M059J (cell line): Measurements from ENCODE around the gene NFAT5. TPM values are rescaled to one million over a fixed set of nuclear protein-coding genes. Genes with fewer than 3 reads are reported as not detected.
"Not testable (repeated sequence)": the region's sequence is repeated elsewhere in the genome, so short reads cannot be mapped to it uniquely, and the experiment has no call there.

Experiments used
- DNase-seq: peaks from one replicate; pipeline ENCODE4 v3.0.0-alpha.2; 2012; ENCODE audit warnings: low read depth
- total RNA-seq: library from RNA; depleted of rRNA; stranded (reverse); fragments of >200 nt; shearing (Covaris generic); gene quantifications from 2 replicates; pipeline ENCODE4 v1.2.3, GENCODE V29; 2014; rRNA removed

The NFAT5 gene, protein sequence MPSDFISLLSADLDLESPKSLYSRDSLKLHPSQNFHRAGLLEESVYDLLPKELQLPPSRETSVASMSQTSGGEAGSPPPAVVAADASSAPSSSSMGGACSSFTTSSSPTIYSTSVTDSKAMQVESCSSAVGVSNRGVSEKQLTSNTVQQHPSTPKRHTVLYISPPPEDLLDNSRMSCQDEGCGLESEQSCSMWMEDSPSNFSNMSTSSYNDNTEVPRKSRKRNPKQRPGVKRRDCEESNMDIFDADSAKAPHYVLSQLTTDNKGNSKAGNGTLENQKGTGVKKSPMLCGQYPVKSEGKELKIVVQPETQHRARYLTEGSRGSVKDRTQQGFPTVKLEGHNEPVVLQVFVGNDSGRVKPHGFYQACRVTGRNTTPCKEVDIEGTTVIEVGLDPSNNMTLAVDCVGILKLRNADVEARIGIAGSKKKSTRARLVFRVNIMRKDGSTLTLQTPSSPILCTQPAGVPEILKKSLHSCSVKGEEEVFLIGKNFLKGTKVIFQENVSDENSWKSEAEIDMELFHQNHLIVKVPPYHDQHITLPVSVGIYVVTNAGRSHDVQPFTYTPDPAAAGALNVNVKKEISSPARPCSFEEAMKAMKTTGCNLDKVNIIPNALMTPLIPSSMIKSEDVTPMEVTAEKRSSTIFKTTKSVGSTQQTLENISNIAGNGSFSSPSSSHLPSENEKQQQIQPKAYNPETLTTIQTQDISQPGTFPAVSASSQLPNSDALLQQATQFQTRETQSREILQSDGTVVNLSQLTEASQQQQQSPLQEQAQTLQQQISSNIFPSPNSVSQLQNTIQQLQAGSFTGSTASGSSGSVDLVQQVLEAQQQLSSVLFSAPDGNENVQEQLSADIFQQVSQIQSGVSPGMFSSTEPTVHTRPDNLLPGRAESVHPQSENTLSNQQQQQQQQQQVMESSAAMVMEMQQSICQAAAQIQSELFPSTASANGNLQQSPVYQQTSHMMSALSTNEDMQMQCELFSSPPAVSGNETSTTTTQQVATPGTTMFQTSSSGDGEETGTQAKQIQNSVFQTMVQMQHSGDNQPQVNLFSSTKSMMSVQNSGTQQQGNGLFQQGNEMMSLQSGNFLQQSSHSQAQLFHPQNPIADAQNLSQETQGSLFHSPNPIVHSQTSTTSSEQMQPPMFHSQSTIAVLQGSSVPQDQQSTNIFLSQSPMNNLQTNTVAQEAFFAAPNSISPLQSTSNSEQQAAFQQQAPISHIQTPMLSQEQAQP (N-terminal part only)
- total RNA-seq, result 12.4 and 34.5 TPM in 2 replicates

DNA sequence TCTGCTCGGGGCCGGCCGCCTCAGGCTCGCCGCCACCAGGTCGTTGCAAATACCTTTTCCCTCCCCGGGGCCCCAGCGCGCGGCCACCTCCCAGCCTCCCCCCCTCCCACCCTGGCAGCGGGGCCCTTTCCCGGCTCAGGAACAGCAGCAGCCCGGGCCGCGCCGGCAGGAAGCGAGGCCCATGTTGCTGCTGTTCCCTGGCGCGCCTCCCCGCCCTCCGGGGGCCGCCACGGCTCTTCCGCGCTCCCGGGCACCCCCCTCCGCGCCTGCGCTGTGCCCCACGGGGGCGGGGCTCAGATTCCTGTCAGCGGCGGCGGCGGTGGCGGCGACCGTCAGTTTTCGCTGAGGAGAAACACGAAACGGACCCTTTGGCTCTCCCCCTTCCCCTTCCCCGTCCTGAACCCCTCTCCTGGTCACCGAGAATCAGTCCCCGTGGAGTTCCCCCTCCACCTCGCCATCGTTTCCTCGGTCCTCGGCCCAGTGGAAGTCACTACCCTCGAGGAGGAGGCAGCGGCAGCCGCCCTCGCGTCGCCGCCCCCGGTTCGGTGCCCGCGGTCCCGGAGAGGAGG is at the start of gene NFAT5:
TSS of gene NFAT5 (plus strand) at position 296 of the 569 bp plus-strand sequence. CDS start 336 bp downstream, outside the sequence.
- DNase-seq, result peak; percentile 87

DNA sequence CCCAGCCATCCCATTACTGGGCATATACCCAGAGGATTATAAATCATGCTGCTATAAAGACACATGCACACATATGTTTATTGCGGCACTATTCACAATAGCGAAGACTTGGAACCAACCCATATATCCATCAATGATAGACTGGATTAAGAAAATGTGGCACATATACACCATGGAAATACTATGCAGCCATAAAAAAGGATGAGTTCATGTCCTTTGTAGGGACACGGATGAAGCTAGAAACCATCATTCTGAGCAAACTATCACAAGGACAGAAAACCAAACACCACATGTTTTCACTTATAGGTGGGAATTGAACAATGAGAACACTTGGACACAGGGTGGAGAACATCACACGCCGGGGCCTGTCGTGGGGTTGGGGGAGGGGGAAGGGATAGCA is 47.9 kb upstream of the NFAT5 start:
- DNase-seq, result not testable (repeated sequence)

DNA sequence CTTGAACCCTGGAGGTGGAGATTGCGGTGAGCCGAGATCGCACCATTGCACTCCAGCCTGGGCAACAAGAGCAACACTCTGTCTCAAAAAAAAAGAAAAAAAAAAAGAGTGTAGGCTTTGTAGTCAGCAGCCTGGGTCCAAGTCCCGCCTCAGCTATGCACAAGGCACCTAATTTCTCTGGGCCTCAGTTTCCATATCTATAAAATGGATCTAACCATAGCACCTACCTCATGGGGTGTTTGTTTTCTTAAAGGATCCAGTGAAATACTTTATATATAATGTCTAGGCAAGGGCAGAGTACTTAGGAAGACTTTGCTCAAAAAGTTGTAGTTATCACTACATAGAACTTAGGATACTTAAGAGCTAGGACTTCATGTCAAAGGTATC is 45.4 kb upstream of the NFAT5 start:
- no peak for DNase-seq

DNA sequence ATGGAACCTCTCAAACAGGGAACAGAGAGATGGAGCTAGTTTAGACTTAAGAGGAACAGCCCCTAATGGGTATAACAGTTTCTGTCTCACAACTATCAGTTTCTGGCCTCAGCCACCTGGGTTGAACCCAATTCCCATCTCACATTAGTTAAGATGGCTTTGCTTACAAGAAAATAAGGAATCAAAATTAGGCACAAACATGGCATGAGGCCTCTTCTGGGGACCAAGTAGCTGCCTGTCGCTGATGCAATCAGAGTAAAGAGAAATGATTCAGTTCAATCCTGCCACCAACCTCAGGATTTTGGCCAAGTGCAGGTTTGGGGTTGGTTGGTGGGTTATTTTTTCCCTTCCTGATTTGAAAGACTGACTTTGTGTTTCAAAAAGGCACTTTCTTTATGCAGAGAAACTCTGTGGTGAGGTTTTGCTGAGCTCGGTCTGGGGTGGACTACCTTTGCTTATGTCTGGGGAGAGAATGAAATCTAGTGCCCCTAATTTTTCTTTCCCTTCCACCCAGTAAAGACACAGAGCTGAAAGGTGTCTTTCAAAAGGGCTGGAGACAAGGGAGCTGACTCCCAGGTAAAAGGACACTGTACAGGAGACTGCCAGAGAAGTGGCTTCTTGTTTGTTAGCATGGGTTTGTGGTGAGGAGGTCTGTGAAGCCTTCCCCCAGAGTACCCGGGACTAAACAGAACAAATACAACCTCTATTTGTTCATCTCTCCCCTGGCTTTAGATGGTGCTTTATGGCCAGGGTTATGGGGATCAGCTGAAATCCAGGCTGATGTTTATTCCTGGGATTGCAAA is 44.8 kb upstream of the NFAT5 start:
- DNase-seq, result peak; percentile 37

DNA sequence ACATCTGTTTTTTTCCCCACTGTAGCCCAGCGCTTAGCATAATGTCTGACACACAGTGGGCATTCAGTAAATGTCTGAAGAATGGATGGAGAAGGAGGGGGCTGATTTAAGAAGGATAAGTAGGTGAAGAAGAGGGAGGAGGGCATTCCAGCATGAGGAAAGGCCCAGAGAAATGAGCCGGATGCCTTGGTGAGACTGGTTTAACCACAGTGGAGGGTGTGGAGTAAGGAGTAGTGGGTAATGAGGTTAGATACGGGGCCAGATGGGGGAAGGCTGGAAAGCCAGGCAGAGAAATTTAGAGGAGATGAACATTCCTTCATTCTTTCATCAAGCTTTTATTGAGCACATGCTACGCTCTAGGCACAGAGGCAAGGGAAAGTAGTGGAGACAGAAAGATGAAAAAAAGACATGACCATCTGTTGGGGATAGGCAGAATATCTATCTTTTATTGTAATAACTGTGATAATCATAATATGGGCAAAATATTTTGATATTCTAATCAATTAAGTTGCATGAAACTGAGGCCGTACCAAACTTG is 43.7 kb upstream of the NFAT5 start:
- DNase-seq, result no peak

DNA sequence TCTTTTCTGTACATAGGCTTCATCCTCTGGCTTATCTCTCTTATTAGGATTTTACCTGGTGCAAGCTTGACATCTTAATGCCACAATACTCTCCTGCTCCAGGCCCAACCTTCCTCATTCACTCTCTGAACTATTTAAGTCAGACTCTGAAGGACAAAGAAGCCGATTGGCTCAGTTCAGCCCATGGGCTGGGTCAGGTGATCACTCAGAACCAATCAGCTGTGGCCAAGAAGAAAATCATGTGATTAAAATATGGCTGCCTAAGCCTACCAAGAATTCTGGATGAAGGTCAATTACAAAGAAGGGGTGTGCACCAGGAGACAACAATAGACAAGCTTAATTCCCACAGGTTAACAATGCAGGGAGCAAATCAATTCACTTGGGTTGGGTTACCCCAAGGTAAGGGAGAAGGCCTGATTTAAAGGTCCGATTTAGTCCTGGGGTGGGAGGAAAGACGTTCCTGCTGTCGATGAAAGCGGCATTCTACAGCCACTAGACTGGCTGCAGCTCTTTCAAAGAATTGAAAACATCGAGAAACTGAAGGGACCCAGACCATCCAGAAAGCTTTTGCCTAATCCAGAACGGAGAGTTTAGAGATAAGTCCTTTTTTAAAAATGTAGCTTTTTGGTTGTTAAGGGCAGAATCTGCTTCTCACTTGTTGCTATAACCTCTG is 42.9 kb upstream of the NFAT5 start:
- DNase-seq, result peak; percentile 17

DNA sequence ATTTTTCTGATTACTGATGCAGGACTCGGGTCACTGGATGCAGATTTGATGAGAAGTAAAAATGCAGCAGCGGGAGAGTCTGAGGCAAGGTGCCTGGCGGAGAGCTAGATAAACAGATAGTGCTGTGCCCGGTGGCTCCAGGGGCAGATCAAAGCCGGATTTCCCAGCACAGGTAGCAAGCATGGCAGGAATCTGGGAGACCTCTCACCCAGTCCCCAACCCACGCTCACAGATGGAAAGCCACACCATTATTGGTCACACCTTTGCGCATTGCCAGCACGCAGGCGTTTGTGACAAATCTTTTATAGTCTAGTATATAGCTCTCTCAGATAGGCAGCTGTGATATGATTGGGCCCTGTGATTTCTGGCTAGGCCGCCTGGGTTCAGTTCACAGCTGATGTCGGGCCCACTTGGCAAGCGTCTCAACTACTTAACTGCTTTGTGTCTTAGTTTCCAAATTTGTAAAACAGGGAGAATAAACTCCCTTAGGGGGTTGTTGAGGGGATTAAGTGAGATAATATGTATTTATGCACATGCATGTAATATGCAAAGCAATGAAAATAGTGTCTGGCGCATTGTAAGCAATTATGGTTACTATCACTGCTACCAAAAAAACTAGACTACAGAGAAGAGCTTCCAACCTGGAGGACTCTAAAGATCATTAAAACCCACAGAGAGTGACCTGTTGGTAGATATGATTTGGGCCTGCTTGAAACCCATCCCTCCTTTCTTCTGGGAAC is 42.0 kb upstream of the NFAT5 start:
- no peak for DNase-seq

DNA sequence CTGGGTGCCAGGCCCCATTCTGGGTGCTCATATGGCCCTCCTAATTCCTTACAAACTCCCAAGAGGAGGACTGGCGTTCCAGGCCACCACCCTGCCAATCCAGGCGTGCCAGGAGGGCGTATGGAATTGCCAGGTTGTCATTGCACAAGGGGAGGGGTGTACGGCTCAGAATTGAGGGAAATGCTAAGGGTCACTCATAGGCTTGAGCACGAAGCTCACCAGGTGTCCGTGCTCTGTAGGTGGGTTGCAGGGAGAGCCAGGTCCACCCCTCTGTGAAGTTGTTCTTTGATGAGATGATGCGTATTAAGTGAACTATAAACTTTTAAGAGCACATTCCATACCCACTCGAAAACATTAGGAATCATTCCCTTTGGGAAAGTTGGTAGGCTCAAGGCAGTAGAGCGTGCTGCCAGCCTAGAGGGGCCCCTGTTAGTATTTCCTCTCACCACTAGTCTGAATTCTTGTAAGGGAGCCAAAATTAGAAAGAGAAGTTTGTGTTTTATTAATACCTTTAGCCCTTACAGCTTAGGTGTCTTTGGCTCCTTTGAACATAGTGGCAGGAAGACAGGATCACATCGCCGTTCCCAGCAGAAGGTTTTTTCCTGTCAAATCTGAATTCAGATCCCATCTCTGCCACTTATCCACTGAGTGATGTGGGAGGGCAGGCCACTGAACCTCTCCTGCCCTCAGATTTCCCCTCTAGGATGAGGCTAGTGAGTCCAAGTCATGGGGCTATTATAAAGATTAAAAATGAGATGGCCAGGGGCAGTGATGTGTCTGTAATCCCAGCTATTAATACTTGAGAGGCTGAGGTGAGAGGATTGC is 38.7 kb upstream of the NFAT5 start:
- DNase-seq, result no peak

DNA sequence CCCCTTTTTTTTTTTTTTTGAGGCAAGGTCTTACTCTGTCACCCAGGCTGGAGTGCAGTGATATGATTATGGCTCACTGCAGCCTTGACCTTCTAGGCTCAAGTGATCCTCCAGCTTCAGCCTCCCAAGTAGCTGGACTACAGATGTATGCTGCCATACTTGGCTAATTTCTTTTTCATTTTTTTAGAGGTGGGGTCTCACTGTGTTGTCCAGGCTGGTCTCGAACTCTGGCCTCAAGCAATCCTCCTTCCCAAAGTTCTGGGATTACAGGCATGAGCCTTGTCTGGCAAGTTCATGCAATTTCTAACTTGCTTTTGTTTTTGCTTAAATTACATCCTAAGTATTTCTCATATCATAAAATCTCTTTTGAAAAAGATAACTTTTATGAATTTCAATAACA is 33.8 kb upstream of the NFAT5 start:
- no peak for DNase-seq

DNA sequence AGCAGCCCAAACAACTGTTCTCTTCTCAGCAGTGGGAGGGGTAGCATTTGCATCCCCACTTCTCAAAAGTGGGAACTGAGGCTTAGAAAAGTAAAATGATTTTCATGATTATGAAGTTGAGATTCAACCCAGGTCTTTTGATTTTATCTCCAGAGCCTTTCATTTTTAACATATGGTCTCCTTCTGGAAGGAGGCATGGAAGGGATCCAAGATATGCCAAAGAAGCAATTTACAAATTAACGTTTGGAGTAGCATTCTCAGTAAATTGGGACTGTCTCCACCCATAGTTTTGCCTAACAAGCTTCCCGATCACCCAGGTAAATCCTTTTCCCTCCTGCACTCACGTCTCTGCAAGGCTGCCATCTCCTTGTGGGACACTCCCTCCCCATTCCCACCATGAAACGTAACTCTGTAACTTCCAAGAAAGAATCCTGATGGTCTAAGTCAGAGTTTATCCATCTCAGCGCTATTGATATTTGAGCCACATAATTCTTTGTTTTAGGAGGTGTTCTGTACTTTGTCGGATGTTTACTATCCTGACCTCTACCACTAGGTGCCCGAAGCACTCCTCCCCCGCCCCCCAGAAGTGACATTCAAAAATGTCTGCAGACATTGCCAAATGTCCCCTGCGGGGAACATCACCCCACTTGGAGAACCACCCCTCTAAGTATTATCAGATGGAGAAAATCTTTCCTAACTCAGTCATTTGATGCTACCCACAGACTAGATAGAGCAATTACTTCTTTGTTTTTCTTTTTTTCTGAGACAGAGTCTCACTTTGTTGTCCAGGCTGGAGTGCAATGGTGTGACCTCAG is 32.9 kb upstream of the NFAT5 start:
- DNase-seq, result no peak

DNA sequence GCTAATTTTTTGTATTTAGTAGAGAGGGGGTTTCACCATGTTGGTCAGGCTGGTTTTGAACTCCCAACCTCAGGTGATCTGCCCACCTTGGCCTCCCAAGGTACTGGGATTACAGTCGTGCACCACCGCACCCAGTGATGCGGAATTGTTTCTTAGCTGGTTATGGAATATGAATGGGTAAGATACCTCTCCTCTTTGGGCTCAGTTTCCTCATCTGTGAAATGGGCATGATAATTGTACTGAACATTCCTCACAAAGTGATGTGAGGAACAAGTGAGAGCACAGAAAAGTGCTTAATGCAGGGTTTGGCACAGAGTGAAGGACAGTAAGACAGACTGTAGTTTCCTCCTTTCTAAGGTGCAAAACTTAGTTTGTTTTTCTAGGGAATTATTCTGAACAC is 31.0 kb upstream of the NFAT5 start:
- no peak for DNase-seq

DNA sequence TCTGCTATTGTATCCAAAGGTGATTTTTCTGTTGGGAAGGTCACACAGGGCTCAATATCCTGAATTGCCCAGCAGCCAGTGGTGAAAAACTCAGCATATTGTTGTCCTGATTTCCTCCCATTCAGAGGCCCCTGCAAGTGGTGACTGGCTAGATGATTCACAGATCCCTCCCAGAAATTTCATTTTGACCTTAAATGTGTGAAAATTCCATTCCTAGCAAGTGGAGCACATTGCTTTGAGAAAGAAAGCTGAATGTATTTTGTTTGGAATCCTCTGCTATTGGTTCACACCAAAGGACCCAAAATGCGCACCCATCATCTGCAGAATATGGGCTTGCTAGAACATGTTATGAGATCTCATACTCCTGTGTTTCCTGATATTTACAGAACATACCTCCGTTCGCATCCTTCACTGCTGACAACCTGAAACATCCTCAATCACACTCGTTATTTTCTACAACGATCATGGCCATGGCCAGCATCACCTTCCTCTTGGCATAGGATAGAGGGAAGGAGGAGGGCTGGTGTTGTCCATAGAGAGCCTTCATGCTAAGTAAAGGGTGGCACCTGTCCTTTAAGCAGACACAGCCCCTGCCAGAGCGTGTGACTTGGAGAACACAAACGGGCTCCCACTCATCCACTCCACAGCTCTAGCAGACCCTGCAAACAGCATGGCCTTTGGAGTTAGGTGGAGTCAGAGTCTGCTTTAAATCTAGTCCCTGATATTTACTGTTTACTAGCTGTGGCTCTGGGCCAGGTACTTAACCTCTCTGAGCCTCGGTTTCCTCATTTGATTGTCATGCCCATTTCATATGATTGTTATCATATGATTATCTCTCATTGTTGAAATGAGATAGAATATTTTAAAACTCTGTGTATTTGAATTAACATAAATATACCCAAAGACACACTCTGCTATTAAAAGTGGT is 30.4 kb upstream of the NFAT5 start:
- DNase-seq, result peak; percentile 39

DNA sequence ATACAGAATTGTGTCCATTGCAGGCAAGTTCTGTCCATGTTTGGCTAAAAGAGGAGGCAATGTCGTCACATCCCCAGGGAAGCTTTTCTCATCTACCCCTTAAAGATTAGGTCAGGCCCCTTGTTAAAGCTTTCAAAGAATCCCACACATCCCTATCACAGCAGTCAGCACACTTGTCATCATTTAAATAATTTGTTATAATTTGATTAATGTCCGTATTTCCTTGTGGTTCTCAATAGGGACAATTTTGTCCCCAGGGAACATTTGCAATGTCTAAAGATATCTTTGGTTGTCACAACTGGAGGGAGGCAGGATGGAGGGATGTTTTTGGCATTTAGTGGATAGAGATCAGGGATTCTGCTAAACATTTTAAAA is 28.1 kb upstream of the NFAT5 start:
- DNase-seq, result no peak

DNA sequence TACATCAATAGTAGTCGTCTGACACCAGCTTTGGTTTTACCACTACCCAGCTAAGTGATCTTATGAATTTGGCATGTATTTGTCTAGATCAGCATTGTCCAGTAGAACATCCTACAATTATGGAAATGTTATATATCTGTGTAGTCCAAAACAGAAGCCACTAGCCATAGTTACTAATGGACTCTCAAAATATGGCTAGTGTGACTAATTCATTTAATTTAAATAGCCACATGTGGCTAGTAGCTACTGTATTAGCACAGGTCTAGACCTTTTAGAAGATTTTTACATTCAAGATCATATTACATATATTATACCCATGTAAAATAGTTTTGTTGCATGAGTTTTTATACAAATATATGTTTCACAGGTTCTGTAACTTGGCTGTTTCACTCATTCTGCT is 27.0 kb upstream of the NFAT5 start:
- no peak for DNase-seq

DNA sequence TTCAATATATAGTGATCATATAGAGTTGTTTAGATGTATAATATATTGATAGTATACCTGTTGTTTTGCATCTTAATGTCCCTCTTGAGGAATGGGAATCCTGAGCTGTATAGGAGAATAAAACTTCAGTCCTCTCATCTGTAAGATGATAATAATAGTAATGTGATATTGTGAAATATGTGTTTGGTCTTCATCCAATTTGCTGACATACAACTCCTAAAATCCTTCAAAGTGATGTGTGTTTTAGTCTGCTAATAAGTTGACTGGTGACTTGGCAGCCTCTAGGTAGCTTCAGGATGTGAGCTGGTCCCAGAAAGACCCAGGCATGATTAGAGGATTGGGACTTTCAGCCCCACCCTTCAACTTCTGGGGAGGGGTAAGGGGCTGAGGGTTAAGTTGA is 22.8 kb upstream of the NFAT5 start:
- no peak for DNase-seq

DNA sequence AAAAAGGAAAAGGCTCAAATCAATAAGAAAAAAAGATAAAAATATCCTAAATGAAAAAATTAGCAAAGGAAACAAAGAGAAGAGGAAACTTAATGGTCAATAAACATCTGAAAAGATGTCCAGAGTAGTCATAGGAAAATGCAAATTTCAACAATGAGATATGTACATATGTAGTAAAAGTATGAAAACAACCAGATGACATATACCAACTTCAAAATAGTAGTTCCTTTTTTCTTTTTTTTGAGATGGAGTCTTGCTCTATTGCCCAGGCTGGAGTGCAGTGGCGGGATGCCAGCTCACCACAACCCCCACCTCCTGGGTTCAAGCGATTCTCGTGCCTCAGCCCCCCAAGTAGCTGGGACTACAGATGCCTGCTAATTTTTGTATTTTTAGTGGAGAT is 21.7 kb upstream of the NFAT5 start:
- no peak for DNase-seq

DNA sequence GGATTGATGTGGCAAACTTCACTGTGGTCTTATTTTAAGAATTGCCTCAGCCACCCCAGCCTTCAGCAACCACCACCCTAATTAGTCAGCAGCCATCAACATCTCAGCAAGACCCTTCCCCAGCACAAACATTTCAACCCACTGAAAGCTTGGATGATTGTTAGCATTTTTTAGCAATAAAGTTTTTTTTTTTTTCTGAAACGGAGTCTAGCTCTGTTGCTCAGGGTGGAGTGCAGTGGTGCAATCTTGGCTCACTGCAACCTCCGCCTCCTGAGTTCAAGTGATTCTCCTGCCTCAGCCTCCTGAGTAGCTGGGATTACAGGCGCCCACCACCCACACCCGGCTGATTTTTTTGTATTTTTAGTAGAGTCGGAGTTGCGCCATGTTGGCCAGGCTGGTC is 19.1 kb upstream of the NFAT5 start:
- DNase-seq, result not testable (repeated sequence)
